Middle frontal gyrus (tissue), 1 donor: Measurements from ENCODE around the gene GLT1D1.

Source experiments
- DNase-seq: peaks from one replicate; pipeline ENCODE4 v3.0.0-alpha.2; 2015; ENCODE audit warnings: low spot score; ENCODE audit errors: extremely low spot score

Gene GLT1D1

DNA sequence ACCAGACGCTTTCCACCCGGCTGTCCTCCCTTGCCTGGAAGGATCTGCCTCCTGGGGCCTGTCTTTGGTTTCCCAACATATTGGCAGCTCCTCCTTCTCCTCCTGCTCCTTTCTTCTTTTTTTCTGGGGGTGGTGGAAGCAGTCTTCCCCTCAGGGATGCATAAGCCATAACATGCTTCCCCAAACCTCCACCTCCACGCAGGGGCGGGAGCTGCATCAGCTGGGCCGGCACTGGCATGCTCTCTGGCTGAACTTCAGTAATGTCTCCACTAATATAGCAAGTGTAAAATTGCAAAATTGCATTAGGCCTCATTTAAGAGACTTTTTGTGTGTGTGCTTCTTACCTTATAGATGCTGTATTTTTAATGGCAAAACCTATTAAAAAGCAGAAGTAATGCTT is 58.6 kb downstream of the GLT1D1 start:
- no peak for DNase-seq

GRCh38 chr12:128914908-128915563 is 61.8 kb downstream of the GLT1D1 start:
- DNase-seq: no peak

- DNase-seq: no peak
Observed at GRCh38 chr12:128916425-128916824, 63.1 kb downstream of the GLT1D1 start.

DNA sequence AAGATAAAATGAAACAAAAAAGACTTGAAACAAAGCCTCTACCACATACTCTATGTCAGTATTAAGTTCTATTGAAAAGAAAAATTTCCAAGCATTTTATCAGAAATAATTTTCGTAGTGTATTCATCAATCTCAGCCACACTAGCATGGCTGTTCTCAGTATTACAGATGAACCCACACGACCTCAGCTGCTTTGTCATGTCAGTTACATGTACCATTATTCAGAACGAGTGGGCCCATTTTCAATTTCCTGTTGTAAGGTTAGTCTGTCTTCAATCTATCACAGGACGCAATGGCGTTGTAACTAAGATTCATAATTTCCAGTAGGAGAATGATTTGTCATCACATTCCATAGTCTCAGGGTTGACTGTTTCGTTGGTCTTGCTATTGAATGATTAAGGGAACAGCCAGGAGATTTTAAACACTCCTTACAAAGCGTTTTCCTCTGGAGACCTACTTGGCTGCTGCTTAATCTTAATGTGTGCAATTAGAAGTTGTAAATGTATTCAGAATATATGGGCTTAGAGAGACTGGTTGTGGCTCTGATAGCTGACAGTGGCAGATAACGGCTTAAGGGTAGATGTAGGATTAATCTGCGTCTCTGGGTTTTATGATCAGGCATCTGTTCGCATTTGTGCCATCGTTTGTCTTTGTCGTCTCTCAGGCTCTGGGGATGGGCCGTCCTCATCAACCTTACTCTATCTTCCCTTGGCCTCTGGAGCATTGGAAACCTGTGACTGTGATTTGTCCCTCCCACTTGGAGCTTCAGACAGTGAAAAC is 65.4 kb downstream of the GLT1D1 start:
- no peak for DNase-seq

- peak; percentile 46 for DNase-seq
Observed at GRCh38 chr12:128920468-128920867, 67.2 kb downstream of the GLT1D1 start.

- no peak for DNase-seq
Observed at GRCh38 chr12:128928361-128928760, 75.1 kb downstream of the GLT1D1 start.

DNA sequence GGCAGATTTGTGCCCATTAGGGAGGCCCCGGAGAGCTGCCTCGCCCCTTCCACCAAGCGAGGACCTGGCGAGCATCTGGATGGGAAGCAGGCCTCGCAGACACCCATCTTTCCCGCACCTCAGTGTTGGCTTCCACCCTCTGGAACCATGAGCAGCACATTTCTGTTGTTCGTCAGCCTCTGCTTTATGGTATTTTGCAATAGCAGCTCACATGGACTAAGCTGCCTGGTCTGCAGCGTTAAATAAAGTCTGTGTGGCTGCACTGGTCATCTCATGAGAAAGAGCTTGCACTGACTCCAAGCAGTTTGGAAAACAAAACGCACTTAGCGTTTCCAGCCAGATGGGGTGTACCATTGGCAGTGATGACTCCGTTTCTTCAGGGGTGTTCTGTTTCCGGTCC is 75.8 kb downstream of the GLT1D1 start:
- DNase-seq: no peak

DNA sequence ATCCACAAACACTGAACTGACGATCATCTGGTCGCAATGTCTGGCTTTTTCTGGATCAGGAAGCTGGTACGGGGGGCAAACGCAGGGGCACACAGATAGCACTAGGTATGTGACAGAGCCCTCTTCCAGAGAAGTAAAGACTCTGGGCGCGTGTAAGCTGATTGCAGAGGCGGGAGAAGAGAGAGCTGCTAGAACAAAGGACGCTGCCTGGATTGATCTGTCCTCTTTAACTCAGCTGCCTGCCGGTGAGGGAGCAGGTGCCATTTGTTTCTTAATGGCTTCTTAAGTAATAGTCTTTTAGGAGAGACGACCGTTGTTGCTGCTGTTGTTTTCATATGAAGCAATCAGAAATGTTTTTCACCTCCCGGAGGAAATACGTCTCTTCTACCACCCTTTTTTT is 77.3 kb downstream of the GLT1D1 start:
- no peak for DNase-seq

- no peak for DNase-seq
Observed at GRCh38 chr12:128932521-128932920, 79.2 kb downstream of the GLT1D1 start.

DNA sequence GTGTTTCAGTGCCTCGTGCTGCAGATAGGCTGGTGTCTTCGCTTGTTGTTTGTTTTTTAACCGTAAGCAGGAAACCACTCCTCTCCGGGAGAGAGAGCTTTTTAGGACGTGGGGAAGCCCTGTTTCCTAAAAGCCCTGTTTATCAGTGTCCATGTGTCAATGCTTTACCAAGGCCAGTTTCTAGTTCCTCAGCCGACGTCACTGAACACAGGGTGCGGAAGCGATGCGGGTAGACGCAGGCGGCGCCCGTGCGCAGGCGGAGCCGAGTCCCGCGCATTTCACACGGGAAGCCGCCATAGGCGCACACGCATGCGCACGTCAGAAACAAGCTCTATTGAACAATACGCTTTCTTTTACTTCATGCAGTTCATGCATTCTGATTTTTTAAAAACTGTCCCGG is 79.8 kb downstream of the GLT1D1 start:
- no peak for DNase-seq

GRCh38 chr12:128933926-128934325 is 80.6 kb downstream of the GLT1D1 start:
- DNase-seq: no peak

- DNase-seq: no peak
Observed at GRCh38 chr12:128938886-128939285, 85.6 kb downstream of the GLT1D1 start.

- no peak for DNase-seq
Observed at GRCh38 chr12:128940090-128940888, 87.0 kb downstream of the GLT1D1 start.

GRCh38 chr12:128940974-128941373 is 87.7 kb downstream of the GLT1D1 start:
- DNase-seq: no peak

DNA sequence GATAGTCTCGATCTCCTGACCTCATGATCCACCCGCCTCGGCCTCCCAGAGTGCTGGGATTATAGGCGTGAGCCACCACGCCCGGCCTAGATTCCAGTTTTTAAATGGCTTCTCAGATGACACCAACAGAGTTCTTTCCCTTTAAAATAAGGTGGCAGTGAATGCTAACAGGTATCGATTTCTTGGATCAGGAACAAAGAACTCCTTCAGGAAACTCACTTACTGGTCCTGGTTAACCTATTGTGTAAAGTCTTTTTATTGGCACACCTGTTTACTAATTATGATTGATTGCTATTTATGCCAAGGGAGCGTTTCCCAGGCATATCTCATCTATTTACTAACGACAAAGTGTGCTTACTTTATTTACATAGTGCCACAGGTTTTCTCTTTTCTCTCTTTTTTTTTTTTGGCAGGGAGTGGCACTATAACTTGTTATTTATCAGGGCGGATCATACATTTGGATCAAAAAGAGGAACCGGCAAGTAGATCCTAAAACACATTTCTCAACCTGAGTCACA is 89.7 kb downstream of the GLT1D1 start:
- DNase-seq: no peak

DNA sequence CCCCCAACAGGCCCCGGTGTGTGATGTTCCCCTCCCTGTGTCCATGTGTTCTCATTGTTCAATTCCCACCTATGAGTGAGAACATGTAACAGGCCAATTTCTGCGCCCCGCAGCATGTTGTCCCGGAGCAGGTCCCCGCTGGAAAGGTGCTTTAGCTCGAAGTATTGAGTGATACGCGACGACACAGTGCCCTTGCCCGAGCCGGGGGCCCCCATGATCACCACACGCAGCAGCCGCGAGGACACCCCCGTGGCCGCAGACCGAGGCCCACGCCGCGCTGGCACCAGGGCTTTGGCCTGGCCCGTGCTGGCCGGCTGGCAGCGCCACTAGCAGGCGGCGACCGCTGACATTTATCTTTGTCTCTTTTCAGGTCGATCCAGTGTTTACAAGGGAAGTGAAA is 91.7 kb downstream of the GLT1D1 start:
- no peak for DNase-seq

DNA sequence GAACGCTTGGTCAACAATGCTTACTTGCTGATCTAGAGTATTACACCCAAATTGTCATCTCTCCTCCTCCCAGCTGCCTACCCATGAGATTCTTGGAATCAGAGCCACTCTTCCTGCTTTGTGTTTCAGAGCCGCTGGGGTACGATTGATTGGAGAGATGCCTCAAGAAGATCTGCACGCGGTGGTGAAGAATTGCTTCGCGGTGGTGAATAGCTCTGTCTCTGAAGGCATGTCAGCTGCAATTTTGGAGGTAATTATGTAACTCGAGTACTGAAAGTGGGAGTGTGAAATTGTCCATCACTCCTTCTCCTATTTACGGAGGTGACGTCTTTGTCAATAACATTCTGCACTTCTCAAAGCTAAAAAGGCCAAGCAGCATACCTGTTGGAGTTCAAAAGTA is 93.9 kb downstream of the GLT1D1 start:
- no peak for DNase-seq

DNA sequence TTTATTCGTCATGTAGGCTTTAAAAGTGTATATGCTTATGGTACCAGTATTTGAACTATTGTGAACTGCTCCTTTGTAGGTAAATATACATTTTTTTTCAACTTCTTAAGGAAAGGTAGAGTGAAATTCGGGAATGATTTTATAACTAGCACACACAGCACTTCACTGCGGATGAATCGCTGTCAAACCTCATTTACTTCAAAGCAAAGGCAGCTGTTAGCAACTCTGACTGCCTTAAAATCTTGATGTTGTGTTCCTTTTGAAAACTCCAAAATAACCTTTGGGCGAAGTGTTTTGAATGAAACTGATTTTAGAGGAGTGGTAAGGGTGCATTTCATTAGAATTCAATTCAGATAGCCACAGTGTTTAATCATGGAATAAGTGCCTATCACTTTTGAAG is 95.8 kb downstream of the GLT1D1 start:
- DNase-seq: no peak

GRCh38 chr12:128951448-128951847 is 98.2 kb downstream of the GLT1D1 start:
- DNase-seq: no peak

DNA sequence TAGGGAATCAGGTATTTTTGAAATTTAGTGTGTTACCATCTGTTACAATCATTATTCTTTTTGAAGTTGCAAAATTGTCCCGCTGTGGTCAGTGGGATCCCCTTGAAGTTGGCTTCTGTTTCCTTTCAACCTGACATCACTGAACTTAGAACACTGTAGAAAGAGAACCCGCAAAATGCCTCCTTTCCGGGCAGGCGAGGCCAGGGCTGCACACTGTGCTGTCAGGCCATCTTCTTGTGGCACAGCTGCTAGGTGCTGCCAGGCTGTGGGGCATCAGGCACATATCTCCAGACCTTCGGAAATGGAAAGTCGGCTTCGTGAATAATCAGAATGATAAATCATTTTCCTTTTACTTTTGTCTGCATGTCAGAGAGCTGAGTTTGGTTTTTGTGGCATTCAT is 103.5 kb downstream of the GLT1D1 start:
- DNase-seq: no peak

DNA sequence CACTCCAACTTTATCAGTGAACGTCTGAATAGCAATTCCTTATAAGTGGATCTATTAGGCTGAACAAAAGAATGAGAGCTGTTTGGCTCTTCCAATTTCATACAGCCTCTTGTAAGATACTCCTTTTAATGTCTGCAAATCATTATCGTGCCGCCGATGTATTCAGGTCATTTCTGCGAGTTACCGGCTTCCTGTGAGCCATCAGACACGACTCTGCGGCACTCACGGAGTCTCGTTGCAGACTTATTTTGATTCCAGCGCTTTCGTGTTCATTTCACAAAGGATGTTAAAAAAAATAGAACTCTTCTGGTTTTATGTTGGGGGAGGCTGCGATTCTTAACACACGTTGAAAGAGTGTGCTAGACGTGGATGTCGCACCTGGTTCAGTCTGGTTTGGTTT is 106.6 kb downstream of the GLT1D1 start:
- no peak for DNase-seq

DNA sequence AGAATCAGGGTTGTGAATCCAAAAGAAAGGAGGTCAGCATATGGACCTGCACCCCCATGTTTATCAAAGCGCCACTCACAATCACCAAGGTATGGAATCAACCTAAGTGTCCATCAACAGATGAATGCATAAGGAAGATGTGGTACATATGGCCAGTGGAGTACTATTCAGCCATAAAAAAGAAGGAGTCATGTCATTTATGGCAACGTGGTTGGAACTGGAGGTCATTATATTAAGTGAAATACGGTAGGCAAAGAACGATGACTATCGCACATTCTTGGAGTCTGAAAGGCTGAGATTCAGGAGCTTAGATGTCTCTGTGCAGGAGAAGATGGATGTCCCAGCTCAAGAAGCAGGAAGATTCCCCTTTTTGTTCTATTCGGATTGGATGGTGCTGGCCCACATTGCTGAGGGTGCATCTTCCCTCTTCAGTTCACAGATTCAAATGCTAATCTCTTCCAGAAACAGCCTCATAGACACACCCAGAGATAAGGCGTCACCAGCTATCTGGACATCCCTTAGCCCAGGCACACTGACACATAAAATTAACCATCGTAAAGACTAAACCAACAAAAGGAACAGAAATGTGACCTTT is 108.1 kb downstream of the GLT1D1 start:
- DNase-seq: no peak
